HG02852 (cell line): ENCODE results near the gene ZDHHC22.

Experiments
- ATAC-seq: cut with Tn5 transposase; IDR thresholded peaks from one replicate; pipeline ENCODE4 v1.9.1; 2021; ENCODE audit warnings: mild to moderate bottlenecking, moderate library complexity; ENCODE audit not compliant: unreplicated experiment

ZDHHC22 gene

GRCh38 chr14:77085538-77085937, 56.1 kb downstream of the ZDHHC22 start:
- ATAC-seq, result no peak

- ATAC-seq, result no peak
Measured at GRCh38 chr14:77084985-77085384, 56.6 kb downstream of the ZDHHC22 start.

GRCh38 chr14:77083082-77083481, 58.5 kb downstream of the ZDHHC22 start:
- ATAC-seq, result no peak

- no peak for ATAC-seq
Measured at GRCh38 chr14:77082356-77082755, 59.2 kb downstream of the ZDHHC22 start.
